Activated naive CD4-positive, alpha-beta T cell treated with anti-CD3 and anti-CD28 coated beads, Interleukin-2, amount 50 U/mL, for 72 hours (primary cell): ENCODE results near the gene INO80E. TPM values are rescaled to one million over a fixed set of nuclear protein-coding genes. Genes with fewer than 3 reads are reported as not detected.

ENCODE experiments used
- ATAC-seq, 2 donors: fragments of 150-1000 bp; cut with Tn5 transposase; 2 replicates each; pipeline ENCODE4 v1.10.0; 2021; ENCODE audit warnings: mild to moderate bottlenecking in 2 of 2, moderate library complexity in 2 of 2
- DNase-seq, 2 donors: peaks; one replicate each; pipeline ENCODE4 v3.0.0; 2021 to 2022; ENCODE audit warnings: low spot score in 2 of 2
- H3K27ac Mint-ChIP-seq, 2 donors: one replicate each; pipeline ENCODE4 v1.8.0; 2022; ENCODE audit warnings: mild to moderate bottlenecking in 2 of 2, mixed read lengths in 2 of 2
- H3K36me3 Mint-ChIP-seq, 2 donors: one replicate each; pipeline ENCODE4 v1.8.0; 2022; ENCODE audit warnings: mixed read lengths in 2 of 2
- H3K9me3 Mint-ChIP-seq, 2 donors: one replicate each; pipeline ENCODE4 v1.8.0; 2022; ENCODE audit warnings: mixed read lengths in 2 of 2
- total RNA-seq, 2 donors: library from RNA; stranded (reverse); gene quantifications; one replicate each; pipeline ENCODE4 v1.2.3, GENCODE V29; 2022

INO80E gene
- total RNA-seq, 2 donors from 2014 or later: 85.3 to 90.7 TPM

GRCh38 chr16:29973384-29974246 is 22.4 kb upstream of the INO80E start, which contains the start of gene TAOK2:
TSS of gene TAOK2 (plus strand) at chr16:29973868. CDS start at chr16:29977773, 3,905 bp downstream.
- H3K36me3 Mint-ChIP-seq: peaks cover 26 to 32% of the 10 kb centered on the region in 2 donors
- peak; percentile 98 for DNase-seq
- H3K27ac Mint-ChIP-seq: peak within 1 kb of the TSS; percentile 93 to 95
- peak; percentile 95 to 99 for ATAC-seq
- peaks cover 7 to 8% of the 10 kb centered on the region in 2 donors for H3K9me3 Mint-ChIP-seq

GRCh38 chr16:29974291-29975133 is 21.5 kb upstream of the INO80E start:
- DNase-seq (no peak), ATAC-seq (peak in 1 of 2 donors; percentile 35)
- Mint-ChIP-seq H3K9me3 (peaks cover 7 to 8% of the 10 kb centered on the region in 2 donors), H3K27ac (peak overlapping the region; percentile 93 to 95), H3K36me3 (peaks cover 22 to 29% of the 10 kb centered on the region in 2 donors)

- no peak for ATAC-seq
- no peak for DNase-seq
- H3K9me3 Mint-ChIP-seq: peaks cover 7 to 8% of the 10 kb centered on the region in 2 donors
- peak overlapping the region in 1 of 2 donors; percentile 93 for H3K27ac Mint-ChIP-seq
- H3K36me3 Mint-ChIP-seq: peaks cover 22 to 29% of the 10 kb centered on the region in 2 donors
Observed at GRCh38 chr16:29975134-29975538, 20.9 kb upstream of the INO80E start.

- DNase-seq: no peak
- peak overlapping the region in 1 of 2 donors; percentile 93 for H3K27ac Mint-ChIP-seq
- no peak for ATAC-seq
- peaks cover 7 to 8% of the 10 kb centered on the region in 2 donors for H3K9me3 Mint-ChIP-seq
- H3K36me3 Mint-ChIP-seq: peaks cover 22 to 29% of the 10 kb centered on the region in 2 donors
Observed at GRCh38 chr16:29975811-29976511, 20.1 kb upstream of the INO80E start.

- peaks cover 7 to 8% of the 10 kb centered on the region in 2 donors for H3K9me3 Mint-ChIP-seq
- DNase-seq (no peak), ATAC-seq (no peak)
- H3K27ac Mint-ChIP-seq: no peak overlapping the region
- H3K36me3 Mint-ChIP-seq: peaks cover 17 to 29% of the 10 kb centered on the region in 2 donors
Observed at GRCh38 chr16:29977063-29977825, 18.8 kb upstream of the INO80E start.

GRCh38 chr16:29978081-29978480 is 18.0 kb upstream of the INO80E start:
- H3K36me3 Mint-ChIP-seq: peaks cover 9 to 23% of the 10 kb centered on the region in 2 donors

GRCh38 chr16:29978564-29979270 is 17.3 kb upstream of the INO80E start:
- H3K27ac Mint-ChIP-seq: no peak overlapping the region
- peaks cover 3 to 20% of the 10 kb centered on the region in 2 donors for H3K36me3 Mint-ChIP-seq
- no peaks in the 10 kb centered on the region for H3K9me3 Mint-ChIP-seq
- DNase-seq (no peak), ATAC-seq (no peak)

More at GRCh38 chr16:29978081-29978480, 18.0 kb upstream of the INO80E start:
- Mint-ChIP-seq H3K27ac (no peak overlapping the region), H3K9me3 (peaks cover 2 to 5% of the 10 kb centered on the region in 2 donors)
- DNase-seq (no peak), ATAC-seq (no peak)

- H3K27ac Mint-ChIP-seq: no peak overlapping the region
- ATAC-seq: no peak
- no peaks in the 10 kb centered on the region for H3K9me3 Mint-ChIP-seq
- peaks cover 0 to 16% of the 10 kb centered on the region in 2 donors for H3K36me3 Mint-ChIP-seq
- no peak for DNase-seq
Observed at GRCh38 chr16:29982560-29983419, 13.3 kb upstream of the INO80E start.

- Mint-ChIP-seq H3K27ac (peak overlapping the region in 1 of 2 donors; percentile 12), H3K36me3 (peaks cover 0 to 16% of the 10 kb centered on the region in 2 donors), H3K9me3 (no peaks in the 10 kb centered on the region)
- ATAC-seq (no peak), DNase-seq (no peak)
Observed at GRCh38 chr16:29983420-29984136, 12.5 kb upstream of the INO80E start.

- DNase-seq (no peak), ATAC-seq (no peak)
- no peak overlapping the region for H3K27ac Mint-ChIP-seq
- no peaks in the 10 kb centered on the region for H3K9me3 Mint-ChIP-seq
- peaks cover 0 to 16% of the 10 kb centered on the region in 2 donors for H3K36me3 Mint-ChIP-seq
Observed at GRCh38 chr16:29984137-29984763, 11.8 kb upstream of the INO80E start.

- Mint-ChIP-seq H3K27ac (no peak overlapping the region), H3K36me3 (peaks cover 0 to 16% of the 10 kb centered on the region in 2 donors), H3K9me3 (no peaks in the 10 kb centered on the region)
- ATAC-seq: no peak
- DNase-seq: no peak
Observed at GRCh38 chr16:29984764-29985147, 11.3 kb upstream of the INO80E start.

GRCh38 chr16:29985271-29985811 is 10.7 kb upstream of the INO80E start:
- no peak for ATAC-seq
- H3K27ac Mint-ChIP-seq: peak overlapping the region in 1 of 2 donors; percentile 73
- no peak for DNase-seq
- H3K9me3 Mint-ChIP-seq: no peaks in the 10 kb centered on the region
- peaks cover 0 to 16% of the 10 kb centered on the region in 2 donors for H3K36me3 Mint-ChIP-seq

GRCh38 chr16:29986231-29986630 is 9.8 kb upstream of the INO80E start:
- H3K36me3 Mint-ChIP-seq: peaks cover 0 to 16% of the 10 kb centered on the region in 2 donors
- no peak for ATAC-seq

More at GRCh38 chr16:29986231-29986630, 9.8 kb upstream of the INO80E start:
- no peak for DNase-seq
- Mint-ChIP-seq H3K27ac (peak overlapping the region; percentile 58 to 73), H3K9me3 (no peaks in the 10 kb centered on the region)
